ENCODE results near the gene SMAD3.

DNA sequence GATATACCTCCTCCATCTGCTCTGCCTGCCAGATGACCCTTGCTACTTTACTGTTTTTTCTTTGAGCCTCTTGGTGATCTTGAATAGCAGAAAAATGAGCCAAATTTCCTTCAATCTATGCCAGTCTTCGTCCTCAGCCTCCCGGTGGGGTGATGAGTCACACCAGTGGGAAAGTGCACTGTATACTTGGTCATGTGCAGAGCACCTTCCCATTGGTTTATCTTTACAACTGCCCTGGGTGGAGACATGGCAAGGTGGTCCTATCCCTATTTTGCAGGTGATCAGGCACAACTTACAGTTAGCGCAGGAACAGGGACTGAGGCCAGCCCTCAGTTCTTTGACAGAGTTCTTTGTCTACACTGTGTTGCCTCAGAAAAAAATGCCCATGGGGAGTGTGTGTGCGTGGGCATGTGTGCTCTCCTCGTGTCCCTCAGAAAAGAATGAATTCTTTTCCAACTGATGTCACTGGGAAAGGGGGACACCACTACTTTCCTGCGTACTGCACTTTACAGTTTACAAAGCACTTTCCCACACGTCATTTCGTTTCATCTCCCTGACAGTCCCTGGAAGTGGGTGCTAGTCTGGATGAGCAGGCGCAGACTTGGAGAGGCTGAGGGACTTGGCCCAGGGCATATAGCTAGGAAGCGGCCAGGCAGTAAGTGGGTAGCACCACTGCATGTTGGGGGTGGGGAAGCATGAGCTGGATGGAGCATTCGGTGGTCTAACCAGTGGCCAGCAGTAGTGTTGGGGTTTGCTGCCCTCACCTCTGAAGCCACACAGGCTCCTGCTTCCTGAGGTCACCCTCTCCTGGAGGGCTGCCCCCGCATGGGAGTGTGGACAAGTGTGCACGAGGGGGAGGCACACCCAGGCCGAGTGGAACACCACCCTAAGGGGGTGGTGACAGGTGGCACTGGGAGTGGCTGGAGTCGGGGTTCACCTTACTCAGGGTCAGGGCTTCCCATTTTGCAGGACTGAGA, 24.1 kb downstream of the SMAD3 start:
- TF ChIP-seq EZH2 (IDR thresholded peaks at IDR 0.05; ENCODE audit: insufficient read depth, poor library complexity, severe bottlenecking) (no peak), EZH2phosphoT487 (IDR thresholded peaks at IDR 0.05; ENCODE audit: insufficient read depth, low read depth) (no peak)
